Kidney capillary endothelial cell (primary cell): Measurements from ENCODE around the gene WDR19.

Experiments used
- DNase-seq: peaks from one replicate; pipeline ENCODE4 v3.0.0-alpha.2; 2018; ENCODE audit warnings: low spot score

The WDR19 gene

DNA sequence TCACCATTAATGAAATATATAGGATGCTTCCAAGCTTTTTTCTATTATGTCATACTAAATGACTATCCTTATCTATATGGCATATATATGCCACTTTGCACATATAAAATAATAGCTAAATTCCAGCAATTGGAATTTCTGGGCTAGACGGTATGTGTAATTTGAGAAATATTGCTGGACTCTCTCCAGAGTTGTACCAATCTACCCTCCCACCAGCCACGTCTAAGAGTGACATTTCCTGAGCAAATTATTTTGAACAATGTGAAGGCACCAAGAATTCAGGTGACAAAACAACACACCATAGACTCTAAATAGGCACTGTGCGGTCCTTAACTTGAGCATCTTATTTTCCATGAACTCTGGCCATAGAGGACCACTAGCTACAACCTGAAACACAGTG, 121.5 kb downstream of the WDR19 start:
- no peak for DNase-seq

DNA sequence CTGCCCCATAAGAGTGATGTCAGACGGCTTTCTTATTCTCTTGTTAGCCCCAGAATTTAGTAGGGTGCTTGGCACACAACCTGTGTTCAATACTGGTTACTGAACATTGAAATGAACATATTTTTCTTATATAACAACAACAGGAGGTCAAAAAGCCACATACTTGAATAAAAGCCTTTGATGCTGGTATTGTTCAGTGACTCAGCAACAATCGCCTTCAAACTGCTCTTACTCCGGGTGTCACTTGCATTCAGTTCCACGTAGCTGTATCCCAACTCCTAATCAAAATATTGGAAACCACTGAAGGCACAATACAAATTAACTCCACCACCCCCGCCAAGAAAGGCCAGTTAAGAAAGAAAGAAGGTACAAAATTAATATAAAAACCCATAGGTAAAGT, 122.3 kb downstream of the WDR19 start:
- DNase-seq: no peak

DNA sequence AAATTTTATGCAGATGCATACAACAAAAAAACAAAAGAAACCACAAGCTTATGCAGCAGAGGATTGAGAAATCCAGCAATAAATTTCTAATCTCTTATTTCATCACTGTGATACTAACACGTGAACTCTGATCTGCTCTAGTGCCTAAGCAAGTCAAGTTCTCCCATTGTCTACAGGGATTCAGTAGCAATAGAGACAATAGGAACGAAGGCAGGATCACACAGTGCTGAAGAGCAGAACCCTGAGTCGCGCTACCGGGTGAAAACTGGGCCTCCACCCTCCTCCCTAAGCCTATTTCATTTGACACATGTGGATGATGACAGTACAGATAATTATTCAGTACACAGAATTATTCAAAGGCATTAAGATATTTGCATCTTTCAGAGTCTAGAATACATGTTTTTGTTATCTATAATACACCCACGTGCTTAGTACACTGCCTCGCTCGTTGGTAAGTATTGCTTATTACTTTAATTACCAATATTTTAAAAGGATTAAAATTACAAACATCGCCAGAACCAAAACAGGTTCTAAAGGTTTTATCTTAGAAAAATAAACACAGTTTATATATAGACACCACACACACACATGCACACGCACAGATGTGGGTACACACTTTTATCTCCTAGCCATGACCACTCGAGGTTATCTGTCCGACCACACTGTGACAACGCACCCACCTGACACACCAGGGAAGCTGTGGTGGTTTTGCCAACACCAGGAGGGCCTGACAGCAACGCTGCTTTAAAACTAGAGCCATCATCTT, 123.8 kb downstream of the WDR19 start:
- DNase-seq: no peak

DNA sequence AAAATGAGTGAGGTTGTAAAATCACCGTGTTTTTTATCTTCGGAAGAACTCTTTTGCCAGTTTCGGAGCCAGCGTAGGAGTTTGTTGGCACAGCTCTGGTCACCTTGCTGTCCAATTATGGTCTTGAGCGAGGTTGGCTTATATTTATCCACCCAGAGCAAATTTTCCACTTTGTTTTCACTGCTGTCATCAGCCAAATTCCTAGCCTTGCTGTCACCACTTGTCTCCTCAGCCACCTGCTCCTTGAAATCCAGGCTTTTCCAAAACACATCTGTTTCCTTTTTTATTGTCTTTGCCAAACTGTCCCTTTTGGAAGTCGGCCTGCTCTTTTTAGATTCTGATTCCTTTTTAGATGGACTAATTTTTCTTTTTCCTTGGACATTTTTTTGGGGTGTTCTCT, 126.3 kb downstream of the WDR19 start:
- peak; percentile 68 for DNase-seq

DNA sequence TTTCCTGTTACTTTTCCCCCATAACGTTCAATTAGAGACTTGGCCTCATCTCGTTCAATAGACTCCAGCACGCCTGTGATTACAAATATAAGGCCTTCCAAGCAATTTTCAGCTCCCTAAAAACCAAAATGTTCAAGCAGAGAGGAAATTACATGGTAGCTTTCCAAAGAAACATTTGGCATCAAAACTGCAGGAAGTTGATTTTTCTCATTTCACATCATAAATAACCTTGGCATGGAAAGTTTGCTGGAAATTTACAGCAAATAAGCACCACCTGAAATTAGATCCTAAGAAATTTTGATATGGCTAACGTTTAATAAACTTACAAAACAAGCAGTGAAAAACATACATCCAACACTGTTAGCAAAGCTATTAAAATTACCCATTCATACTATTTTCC, 130.5 kb downstream of the WDR19 start:
- DNase-seq: no peak

DNA sequence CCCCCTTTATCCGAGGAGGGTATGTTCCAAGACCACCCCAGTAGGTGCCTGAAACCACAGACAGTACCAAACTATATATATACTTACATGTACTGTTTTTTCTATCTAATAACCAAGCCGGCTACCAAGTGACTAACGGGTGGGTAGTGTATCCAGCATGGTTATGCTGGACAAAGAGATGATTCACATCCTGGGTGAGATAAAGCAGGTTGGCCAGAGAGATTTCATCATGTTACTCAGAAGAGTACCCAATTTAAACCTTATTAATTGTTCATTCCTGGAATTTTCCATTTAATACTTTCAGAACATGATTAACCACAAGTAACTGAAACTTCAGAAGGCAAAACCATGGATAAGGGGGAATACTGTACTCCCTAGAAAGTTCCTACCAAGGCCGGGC, 137.3 kb downstream of the WDR19 start:
- no peak for DNase-seq

DNA sequence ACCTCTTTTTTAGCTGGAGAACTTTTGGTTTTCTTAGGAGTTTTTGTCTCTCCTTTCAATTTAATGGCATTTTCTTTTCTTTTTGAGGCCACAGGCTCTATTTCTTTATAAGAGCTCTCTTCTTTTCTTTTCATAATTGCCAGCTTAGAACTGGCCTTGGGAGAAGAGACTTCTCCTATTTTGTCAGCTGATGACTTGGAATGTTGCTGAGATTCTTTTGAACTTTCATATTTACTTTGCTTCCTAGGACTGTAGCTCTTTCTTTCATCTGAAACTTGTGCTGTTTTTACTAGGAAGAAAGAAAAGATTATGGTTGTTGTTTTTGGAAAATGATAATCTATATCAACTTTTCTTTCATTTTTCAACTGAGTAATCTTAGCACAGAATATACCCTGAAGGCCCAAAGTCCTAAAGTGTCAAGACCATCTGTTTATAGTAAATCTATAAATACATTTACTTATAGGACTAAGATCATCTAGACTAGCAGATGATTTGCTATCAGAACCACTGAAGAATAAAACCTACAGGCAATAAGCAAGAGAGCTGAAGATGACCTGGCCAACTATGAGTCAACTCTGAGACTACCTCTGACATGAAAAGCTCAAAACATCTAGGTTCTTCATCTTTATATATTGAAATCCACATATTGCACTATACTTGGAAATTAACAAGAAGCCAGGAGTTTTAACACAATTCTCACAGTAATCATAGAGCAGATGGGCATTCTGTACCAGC, 138.2 kb downstream of the WDR19 start:
- DNase-seq: no peak

DNA sequence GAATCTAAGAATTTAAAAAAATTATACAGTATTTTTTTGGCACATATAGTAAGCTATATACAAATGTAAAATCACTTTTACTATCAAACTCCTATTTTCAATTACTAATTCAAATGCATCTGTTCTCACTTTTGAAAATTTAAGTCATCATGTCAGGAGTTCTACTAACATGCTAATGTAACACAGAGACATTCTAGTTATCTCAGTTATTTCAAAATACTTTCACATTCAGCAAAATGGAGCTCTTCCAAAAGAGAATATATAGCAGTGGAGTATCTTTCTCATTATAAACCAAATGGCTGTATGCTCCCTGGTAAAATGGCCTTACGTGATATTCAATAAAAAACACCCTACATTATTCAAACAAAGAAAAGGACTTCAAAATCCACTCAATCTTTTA, 141.5 kb downstream of the WDR19 start:
- no peak for DNase-seq

DNA sequence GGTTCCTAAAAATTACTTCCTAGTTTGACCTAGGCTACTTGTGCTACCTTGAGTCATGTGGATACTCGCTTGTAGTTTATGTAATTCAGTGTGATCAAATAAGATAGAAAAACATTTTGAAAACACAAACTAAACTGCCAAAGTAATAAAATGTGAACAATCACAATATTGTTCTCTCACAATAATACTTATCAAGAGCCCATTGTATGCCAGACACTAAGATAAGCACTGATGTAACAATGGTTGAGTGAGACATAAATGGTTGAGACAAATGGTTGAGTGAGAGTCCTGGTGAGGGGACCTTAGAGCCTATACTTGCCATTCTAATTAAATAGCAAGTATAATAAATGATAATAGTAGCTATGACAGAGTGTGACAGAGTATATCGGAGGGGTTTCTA, 142.1 kb downstream of the WDR19 start:
- no peak for DNase-seq

DNA sequence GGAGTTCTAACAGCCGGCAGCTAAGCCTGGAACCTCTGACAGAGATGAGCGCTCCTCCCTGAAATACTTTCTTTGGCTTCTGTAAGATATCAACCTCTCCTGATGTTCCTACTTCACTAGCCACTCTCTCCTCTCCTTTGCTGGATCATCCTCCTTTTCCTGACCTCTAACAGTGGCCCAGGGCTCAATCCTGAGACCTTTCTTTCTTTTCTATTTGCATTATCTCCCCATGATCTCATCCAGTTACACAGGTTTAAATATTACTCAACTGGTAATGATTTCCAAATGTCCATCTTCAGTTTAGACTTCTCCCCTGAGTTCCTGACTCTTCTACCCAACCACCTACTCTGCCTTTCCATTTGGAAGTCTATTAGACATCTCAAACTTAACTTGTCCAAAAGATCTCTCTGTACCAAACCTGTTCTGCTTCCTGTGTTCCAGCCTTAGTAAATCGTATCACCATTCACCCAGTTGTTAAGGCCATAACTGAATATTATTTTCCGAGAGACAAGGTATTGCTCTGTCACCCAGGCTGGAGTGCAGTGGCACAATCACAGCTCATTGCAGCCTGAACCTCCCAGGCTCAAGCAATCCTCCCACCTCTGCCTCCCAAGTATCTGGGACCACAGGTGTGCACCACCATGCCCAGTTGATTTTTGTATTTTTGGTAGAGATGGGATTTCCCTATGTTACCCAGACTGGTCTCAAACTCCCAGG, 142.7 kb downstream of the WDR19 start:
- DNase-seq: no peak

DNA sequence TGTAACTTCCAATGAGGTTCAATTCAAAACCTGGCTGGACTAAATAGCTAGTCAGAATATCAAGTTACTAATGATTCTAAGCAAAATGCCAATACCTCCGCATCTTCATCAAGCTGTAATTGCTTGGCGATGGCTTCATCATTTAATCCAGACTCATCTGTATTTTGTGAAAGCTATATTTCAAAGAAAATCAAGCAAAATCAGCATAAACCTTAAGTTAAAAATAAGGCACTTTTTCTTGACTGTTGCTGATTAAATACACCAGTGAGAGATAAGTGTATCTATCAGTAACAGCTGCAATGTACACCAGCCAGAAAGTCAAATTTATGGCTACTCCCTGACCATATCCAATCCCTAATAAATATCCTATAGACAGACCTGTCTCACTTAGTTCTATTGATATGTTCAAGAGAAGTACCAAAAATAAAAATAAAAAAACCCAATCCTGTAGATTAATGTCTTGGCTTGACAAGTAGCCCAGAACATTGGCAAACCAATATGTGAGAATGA, 144.2 kb downstream of the WDR19 start:
- DNase-seq: no peak

DNA sequence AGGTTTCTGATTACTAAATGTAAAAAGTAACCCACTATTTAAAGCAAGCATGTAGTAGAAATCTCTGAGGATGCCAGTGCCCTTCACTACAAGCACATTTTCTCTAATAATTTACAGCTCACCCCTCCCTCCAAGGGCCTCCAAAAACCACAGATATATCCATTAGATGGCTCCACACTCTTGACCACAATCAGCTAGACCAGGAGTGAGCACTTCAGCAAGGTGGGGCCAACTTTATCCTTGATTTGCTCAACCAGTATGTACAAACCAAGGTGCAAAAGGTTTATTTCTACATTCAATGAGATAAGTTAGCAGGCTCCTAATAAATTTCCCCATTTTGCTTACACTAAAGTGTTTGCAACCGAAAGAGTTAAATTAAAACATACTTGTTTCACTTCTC, 148.0 kb downstream of the WDR19 start:
- no peak for DNase-seq

DNA sequence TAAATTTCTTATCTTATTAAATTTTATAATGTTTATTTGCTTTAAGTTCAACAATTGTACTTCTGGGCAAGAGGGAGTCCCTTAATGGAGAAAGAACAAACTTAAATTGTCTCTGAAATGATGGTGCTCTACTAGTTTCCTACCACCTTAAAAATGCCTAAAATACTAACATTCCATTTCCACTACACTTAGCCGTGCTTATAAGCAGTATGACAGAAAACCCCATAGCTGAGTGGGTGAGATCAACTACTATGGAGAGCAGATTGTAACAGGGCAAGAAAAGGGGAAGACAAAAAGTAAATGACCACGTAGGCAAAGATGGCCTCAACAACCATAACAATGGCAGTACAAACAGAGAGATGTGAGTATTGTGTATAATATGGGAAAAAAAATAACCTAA, 148.9 kb downstream of the WDR19 start:
- no peak for DNase-seq
